KMS-11 (cell line): ENCODE data around the gene GDE1.

Source experiments
- H2AFZ ChIP-seq: fragments of 200-600 bp; sonication (generic); 2 replicates; pipeline ENCODE4 v1.6.1; 2016; ENCODE audit warnings: antibody characterized with exemption, mixed run types, low read depth
- H3K27ac ChIP-seq: fragments of 200-600 bp; sonication (generic); 2 replicates; pipeline ENCODE4 v1.6.1; 2016; ENCODE audit warnings: mild to moderate bottlenecking, mixed run types
- H3K27me3 ChIP-seq: fragments of 200-600 bp; sonication (generic); 2 replicates; pipeline ENCODE4 v1.6.1; 2017; ENCODE audit warnings: mild to moderate bottlenecking, low read depth, mixed run types, moderate library complexity; ENCODE audit not compliant: insufficient read depth
- H3K36me3 ChIP-seq: fragments of 200-600 bp; sonication (generic); 2 replicates; pipeline ENCODE4 v1.6.1; 2017; ENCODE audit warnings: mild to moderate bottlenecking, mixed run types; ENCODE audit not compliant: insufficient read depth
- H3K4me1 ChIP-seq: fragments of 200-600 bp; sonication (generic); 2 replicates; pipeline ENCODE4 v1.6.1; 2016; ENCODE audit warnings: mild to moderate bottlenecking, low read depth, mixed run types; ENCODE audit not compliant: poor library complexity, severe bottlenecking
- H3K4me2 ChIP-seq: fragments of 200-600 bp; sonication (generic); 2 replicates; pipeline ENCODE4 v1.7.0; 2016; ENCODE audit warnings: mild to moderate bottlenecking, mixed run types
- H3K4me3 ChIP-seq: fragments of 200-600 bp; sonication (generic); IDR thresholded peaks from 2 replicates; pipeline ENCODE4 v1.6.1; 2017; ENCODE audit warnings: low read depth, low read length, mixed read lengths; ENCODE audit not compliant: insufficient read depth
- H3K79me2 ChIP-seq: fragments of 200-600 bp; sonication (generic); 2 replicates; pipeline ENCODE4 v1.6.1; 2016; ENCODE audit warnings: low read depth, mixed run types; ENCODE audit not compliant: insufficient read depth
- H3K9ac ChIP-seq: fragments of 200-600 bp; sonication (generic); 2 replicates; pipeline ENCODE4 v1.6.1; 2016; ENCODE audit warnings: mild to moderate bottlenecking, mixed run types
- H4K20me1 ChIP-seq: fragments of 200-600 bp; sonication (generic); 2 replicates; pipeline ENCODE4 v1.6.1; 2016; ENCODE audit warnings: mild to moderate bottlenecking, mixed run types; ENCODE audit not compliant: insufficient read depth
- CTCF ChIP-seq: fragments of 200-600 bp; sonication (generic); conservative IDR thresholded peaks from 2 replicates; pipeline ENCODE4 v1.6.1; 2017; ENCODE audit warnings: low read depth, mild to moderate bottlenecking, antibody characterized with exemption, low read length, moderate library complexity, mixed read lengths

The GDE1 gene

DNA sequence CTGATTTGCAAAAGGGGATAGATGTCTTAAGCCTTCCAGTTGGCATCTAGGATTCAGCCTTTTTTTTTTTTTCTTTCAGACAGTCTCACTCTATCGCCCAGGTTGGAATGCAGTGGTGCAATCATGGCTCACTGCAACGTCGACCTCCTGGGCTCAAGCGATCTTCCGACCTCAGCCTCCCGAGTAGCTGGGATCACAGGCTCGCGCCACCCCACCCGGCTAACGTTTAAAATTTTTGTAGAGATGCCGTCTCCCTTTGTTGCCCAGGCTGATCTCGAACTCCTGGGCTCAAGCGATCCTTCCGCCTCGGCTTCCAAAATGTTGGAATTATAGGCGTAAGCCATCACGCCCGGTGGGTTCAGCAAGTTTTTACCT lies 1.3 kb upstream of the GDE1 start:
- peaks cover 40% of the 10 kb centered on the region for H3K4me1 ChIP-seq
- H3K4me2 ChIP-seq = peak overlapping the region; percentile 43; the same call in 1 of the 2 replicates
- no peak overlapping the region for H3K4me3 ChIP-seq
- H3K36me3 ChIP-seq = no peaks in the 10 kb centered on the region
- H3K9ac ChIP-seq = peak overlapping the region; percentile 81; the same call in 1 of the 2 replicates
- no peak for TF ChIP-seq CTCF
- no peak overlapping the region for H3K27ac ChIP-seq
- no peaks in the 10 kb centered on the region for H3K27me3 ChIP-seq
- peaks cover 29% of the 10 kb centered on the region for H3K79me2 ChIP-seq
- no peaks in the 10 kb centered on the region for H4K20me1 ChIP-seq
- H2AFZ ChIP-seq = peak overlapping the region; percentile 87

DNA sequence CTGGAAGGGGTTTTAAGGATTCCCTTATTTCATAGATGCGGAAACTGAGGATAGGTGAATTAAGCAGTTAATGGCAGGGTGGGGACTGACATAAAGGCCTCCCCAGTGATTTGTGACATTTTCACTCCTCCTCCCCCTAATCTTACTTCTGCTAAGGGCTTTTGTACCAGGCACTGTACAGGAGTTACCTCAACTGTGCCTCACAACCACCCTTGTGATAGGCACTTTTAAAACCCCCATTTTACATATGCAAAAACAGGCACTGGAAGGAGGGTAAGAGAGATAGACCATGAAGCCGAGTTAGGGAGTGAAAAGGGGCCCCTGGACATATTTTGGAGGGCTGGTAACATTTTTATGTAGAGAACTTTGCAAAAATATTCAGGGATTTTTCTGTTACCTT lies 862 bp upstream of the GDE1 start:
- Histone ChIP-seq H3K4me1 (peaks cover 44% of the 10 kb centered on the region), H3K4me2 (peak overlapping the region; percentile 51; the same call in 1 of the 2 replicates), H3K27ac (no peak overlapping the region), H4K20me1 (no peaks in the 10 kb centered on the region), H3K27me3 (no peaks in the 10 kb centered on the region), H2AFZ (peak overlapping the region; percentile 87), H3K4me3 (no peak overlapping the region), H3K9ac (no peak overlapping the region), H3K79me2 (peaks cover 31% of the 10 kb centered on the region), H3K36me3 (no peaks in the 10 kb centered on the region)
- no peak for TF ChIP-seq CTCF

GRCh38 chr16:19522397-19522732 lies 467 bp upstream of the GDE1 start:
- Histone ChIP-seq H3K79me2 (peaks cover 31% of the 10 kb centered on the region), H3K27me3 (no peaks in the 10 kb centered on the region), H3K27ac (0 out of 2 replicates have a peak overlapping the region, but pooled peaks have one; percentile 72), H4K20me1 (no peaks in the 10 kb centered on the region), H3K4me2 (peak overlapping the region; percentile 51), H3K4me3 (no peak overlapping the region), H3K4me1 (peaks cover 48% of the 10 kb centered on the region), H2AFZ (peak overlapping the region; percentile 87), H3K9ac (peak overlapping the region; percentile 76; the same call in 1 of the 2 replicates), H3K36me3 (no peaks in the 10 kb centered on the region)
- no peak for TF ChIP-seq CTCF

DNA sequence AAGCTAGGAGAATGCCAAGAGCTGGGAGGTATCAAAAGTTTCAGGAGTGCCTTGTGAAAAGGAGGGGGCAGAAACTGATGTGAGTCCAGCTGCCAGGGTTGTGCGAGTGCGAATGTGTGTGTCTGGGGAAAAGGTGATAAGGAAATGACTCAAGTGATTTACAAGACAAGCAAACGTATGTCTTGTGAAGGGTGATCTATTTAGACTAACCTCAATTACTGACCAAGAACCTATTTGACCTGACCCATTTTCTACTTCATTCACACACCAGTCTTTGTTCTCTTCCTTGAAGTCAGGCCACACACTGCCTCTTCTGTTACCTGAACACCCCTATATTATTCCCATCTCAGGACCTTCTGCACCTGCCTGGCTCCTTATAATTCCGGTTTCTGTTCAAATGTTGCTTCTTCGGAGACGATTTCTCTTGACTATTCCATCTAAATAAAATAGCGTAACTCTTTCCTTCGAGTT lies 1.0 kb downstream of the GDE1 start:
- peak overlapping the region; percentile 72 for H3K27ac ChIP-seq
- peaks cover 31% of the 10 kb centered on the region for H3K79me2 ChIP-seq
- H4K20me1 ChIP-seq = no peaks in the 10 kb centered on the region
- peak overlapping the region; percentile 87 for H2AFZ ChIP-seq
- peaks cover 8% of the 10 kb centered on the region; the same call in 1 of the 2 replicates for H3K36me3 ChIP-seq
- peak overlapping the region; percentile 52 for H3K4me3 ChIP-seq
- H3K9ac ChIP-seq = peak overlapping the region; percentile 76; the same call in 1 of the 2 replicates
- H3K4me1 ChIP-seq = peaks cover 50% of the 10 kb centered on the region
- TF ChIP-seq CTCF = no peak
- H3K27me3 ChIP-seq = no peaks in the 10 kb centered on the region
- peak overlapping the region; percentile 51 for H3K4me2 ChIP-seq
